Adrenal gland (tissue), 12 donors: ENCODE measurements around the gene NTF3. TPM values are rescaled to one million over a fixed set of nuclear protein-coding genes. Genes with fewer than 3 reads are reported as not detected.

Source experiments
- DNase-seq, 7 donors: peaks; one replicate each; pipeline ENCODE4 v3.0.0-alpha.2; 2019 to 2020
- H3K27ac ChIP-seq, 5 donors: fragments of 200-600 bp; sonication (generic) in 4 of 5; 1 replicate in 3 of 5; 2 replicates in 2 of 5; pipeline versions ENCODE4 v1.5.1 to v1.8.0; 2016 to 2020; ENCODE audit warnings: mild to moderate bottlenecking in 1 of 5
- H3K27me3 ChIP-seq: fragments of 200-600 bp; 2 replicates; pipeline ENCODE4 v1.8.0; 2021
- H3K36me3 ChIP-seq, 2 donors: fragments of 200-600 bp; replicated peaks in 1 of 2; 1 replicate in 1 of 2; 2 replicates in 1 of 2; pipeline versions ENCODE4 v1.5.1 to v1.8.0; 2018 to 2022
- H3K4me1 ChIP-seq, 2 donors: fragments of 200-600 bp; replicated peaks in 1 of 2; 1 replicate in 1 of 2; 2 replicates in 1 of 2; pipeline versions ENCODE4 v1.5.1 to v1.8.0; 2018 to 2021
- H3K4me3 ChIP-seq, 4 donors: fragments of 200-600 bp; sonication (generic) in 3 of 4; one replicate each; pipeline ENCODE4 v1.5.1; 2016 to 2018
- H3K9me3 ChIP-seq, 3 donors: fragments of 200-600 bp; sonication (generic) in 1 of 3; replicated peaks in 1 of 3; 1 replicate in 2 of 3; 2 replicates in 1 of 3; pipeline versions ENCODE4 v1.5.1 to v1.8.0; 2016 to 2021
- POLR2A ChIP-seq, 2 donors: fragments of 450-650 bp; IDR thresholded peaks; one replicate each; pipeline ENCODE4 v1.6.1; 2017; ENCODE audit warnings: antibody characterized with exemption in 2 of 2, mild to moderate bottlenecking in 2 of 2, moderate library complexity in 1 of 2
- WGBS, 4 donors: extraction: QIAGEN DNeasy Blood & Tissue Kit in 2 of 4; methylation state at CpG; one replicate each; pipeline versions ENCODE4 v1.1.5 to v1.1.7; 2013 to 2017; 5-methylcytosine and 5-hydroxymethylcytosine counted together
- intact Hi-C, 2 donors: fragments of 100-400 bp; cut with DNase I; formaldehyde crosslinking; loops; one replicate each; pipeline versions ENCODE4 v1.14.1 to v1.15.0; 2022 to 2023
- polyA plus RNA-seq, 3 donors: library from polyadenylated mRNA; stranded (reverse); fragments of 200-250 nt in 2 of 3; fragments of 350-450 nt in 1 of 3; fragmentation: Illumina TruSeq in 1 of 3; extraction: RNeasy Lipid Tissue Mini Kit (QIAGEN cat#74804) in 1 of 3; gene quantifications; one replicate each; pipeline ENCODE4 v1.2.3, GENCODE V29; 2013 to 2014
- total RNA-seq, 9 donors: library from RNA; depleted of rRNA in 4 of 9; stranded (reverse); fragments of >200 nt in 4 of 9; fragments of 120-200 nt in 1 of 9; fragmentation: NEBNext Ultra II Directional in 1 of 9; extraction: Animal tissue kit (Norgen Biotek cat#: 25700) in 1 of 9; gene quantifications; one replicate each; pipeline versions ENCODE4 v1.1.0 to v1.2.4, GENCODE V29; 2013 to 2023
- TF ChIP-seq, protein P1 (sequence below), 6 experiments: fragments of 450-650 bp in 4 of 6; fragments of 200-600 bp in 2 of 6; sonication (generic) in 1 of 6; IDR thresholded peaks; 1 replicate in 5 of 6; 2 replicates in 1 of 6; pipeline versions ENCODE4 v1.5.1 to v1.8.0; 2016 to 2021; ENCODE audit warnings: antibody characterized with exemption in 6 of 6, mild to moderate bottlenecking in 2 of 6, moderate library complexity in 1 of 6
- donor health status: healthy with polysubstance abuse.
- donor health status: Bipolar disorder and iron deficiency.
- donor health status: DM: yes; HTN: yes; CAD: no.
- donor health status: DM: no; HTN: no; CAD: no.
- donor health status: DM: no; HTN: no; CAD: no.
- donor health status: DM: yes; HTN: yes; CAD: no.

Gene NTF3
- total and polyA plus RNA-seq, 12 donors, result 0.28 to 2.9 (median 0.73) TPM; not detected in 2

DNA sequence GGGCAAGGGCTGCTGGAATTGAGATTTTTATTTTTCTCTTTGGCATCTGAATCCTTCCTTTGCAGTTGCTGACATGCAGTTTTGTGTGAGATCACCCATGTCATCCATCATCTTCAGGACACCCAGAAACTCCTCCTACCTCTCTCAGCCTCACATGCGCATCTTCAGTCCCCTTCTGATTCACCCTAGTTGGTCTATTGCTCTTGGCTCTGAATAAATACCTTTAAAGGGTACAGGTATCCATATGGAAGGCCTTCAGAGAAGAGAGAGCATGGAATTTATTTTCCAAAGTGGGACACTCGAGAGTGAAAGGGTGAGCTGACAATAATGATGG lies 41.8 kb downstream of the NTF3 start:
- no peaks in the 10 kb centered on the region for H3K4me1 ChIP-seq
- no peaks in the 10 kb centered on the region for H3K36me3 ChIP-seq

DNA sequence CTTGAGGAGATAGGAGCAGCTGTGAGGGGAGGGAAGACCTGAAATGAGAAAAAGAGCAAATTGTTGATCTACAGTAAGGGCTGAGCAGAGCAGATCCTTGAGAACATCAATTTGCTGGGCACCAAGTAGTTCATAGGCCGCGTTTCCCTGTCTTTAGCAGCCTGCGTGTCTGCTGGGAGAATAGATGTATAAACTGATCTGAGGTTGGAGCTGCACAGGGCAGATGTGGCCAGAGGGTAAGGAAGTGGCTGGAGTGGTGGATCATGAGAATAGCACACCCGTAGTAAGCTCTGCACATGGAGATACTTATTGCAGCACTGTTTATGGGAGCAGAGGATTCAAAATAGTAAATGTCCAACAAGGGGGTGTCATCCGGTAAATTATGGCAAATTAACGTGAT lies 44.4 kb downstream of the NTF3 start:
- no peak for DNase-seq
- H3K27ac ChIP-seq, result no peak overlapping the region
- TF ChIP-seq, protein P1, sequence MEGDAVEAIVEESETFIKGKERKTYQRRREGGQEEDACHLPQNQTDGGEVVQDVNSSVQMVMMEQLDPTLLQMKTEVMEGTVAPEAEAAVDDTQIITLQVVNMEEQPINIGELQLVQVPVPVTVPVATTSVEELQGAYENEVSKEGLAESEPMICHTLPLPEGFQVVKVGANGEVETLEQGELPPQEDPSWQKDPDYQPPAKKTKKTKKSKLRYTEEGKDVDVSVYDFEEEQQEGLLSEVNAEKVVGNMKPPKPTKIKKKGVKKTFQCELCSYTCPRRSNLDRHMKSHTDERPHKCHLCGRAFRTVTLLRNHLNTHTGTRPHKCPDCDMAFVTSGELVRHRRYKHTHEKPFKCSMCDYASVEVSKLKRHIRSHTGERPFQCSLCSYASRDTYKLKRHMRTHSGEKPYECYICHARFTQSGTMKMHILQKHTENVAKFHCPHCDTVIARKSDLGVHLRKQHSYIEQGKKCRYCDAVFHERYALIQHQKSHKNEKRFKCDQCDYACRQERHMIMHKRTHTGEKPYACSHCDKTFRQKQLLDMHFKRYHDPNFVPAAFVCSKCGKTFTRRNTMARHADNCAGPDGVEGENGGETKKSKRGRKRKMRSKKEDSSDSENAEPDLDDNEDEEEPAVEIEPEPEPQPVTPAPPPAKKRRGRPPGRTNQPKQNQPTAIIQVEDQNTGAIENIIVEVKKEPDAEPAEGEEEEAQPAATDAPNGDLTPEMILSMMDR (IDR thresholded peaks at IDR 0.05), result no peak
- TF ChIP-seq POLR2A (IDR thresholded peaks at IDR 0.05), result no peak
- no peaks in the 10 kb centered on the region for H3K9me3 ChIP-seq
- H3K4me3 ChIP-seq, result no peak overlapping the region
- H3K36me3 ChIP-seq, result no peaks in the 10 kb centered on the region
- H3K27me3 ChIP-seq, result no peaks in the 10 kb centered on the region
- intact Hi-C loops, result no loop called here
- no peaks in the 10 kb centered on the region for H3K4me1 ChIP-seq
- 67 to 88% (median 80%) methylated on average over 6 of the region's 6 CpGs for whole genome bisulfite sequencing, 4 donors

More for the DNA sequence above, 41.8 kb downstream of the NTF3 start:
- DNase-seq, result no peak
- H3K27me3 ChIP-seq, result no peaks in the 10 kb centered on the region
- no peak for TF ChIP-seq POLR2A (IDR thresholded peaks at IDR 0.05)
- TF ChIP-seq, protein P1 (IDR thresholded peaks at IDR 0.05), result no peak
- intact Hi-C loops, result no loop called here
- H3K27ac ChIP-seq, result no peak overlapping the region
- no peaks in the 10 kb centered on the region for H3K9me3 ChIP-seq
- 58 to 82% (median 65%) methylated on average over 2 of the region's 2 CpGs for WGBS, 4 donors
- H3K4me3 ChIP-seq, result no peak overlapping the region

DNA sequence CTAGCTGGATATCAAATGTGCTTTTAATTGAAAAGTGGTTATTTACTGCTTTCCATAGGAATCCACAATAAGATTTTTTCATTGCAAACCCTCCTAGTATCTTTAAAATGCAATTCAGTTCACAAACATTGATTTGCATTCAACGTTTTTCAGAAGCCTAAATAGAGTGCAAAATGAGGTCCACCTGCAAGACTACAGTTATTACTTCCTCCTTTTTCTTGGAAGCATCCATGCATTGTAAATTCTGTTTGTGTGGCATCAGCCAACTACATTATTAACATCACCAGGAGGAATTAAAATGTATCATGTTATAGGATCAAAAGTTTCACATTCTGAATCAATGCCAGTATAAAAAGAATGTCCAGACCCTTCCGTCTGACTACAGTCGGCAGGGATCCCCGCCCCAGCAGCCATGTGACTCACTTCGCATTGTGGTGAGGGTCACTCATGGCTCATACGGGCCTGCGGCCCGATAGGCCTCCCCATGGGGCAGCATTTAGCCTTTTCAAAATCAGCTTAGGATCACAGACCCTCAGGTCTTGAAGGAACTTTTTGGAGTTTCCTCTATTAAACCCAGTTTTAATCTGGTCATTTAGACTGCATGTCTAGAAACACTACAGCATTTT lies 46.3 kb downstream of the NTF3 start:
- no peaks in the 10 kb centered on the region for H3K9me3 ChIP-seq
- intact Hi-C loops, result no loop called here
- no peaks in the 10 kb centered on the region for H3K27me3 ChIP-seq
- H3K27ac ChIP-seq, result no peak overlapping the region
- H3K4me3 ChIP-seq, result no peak overlapping the region
- no peak for DNase-seq
- H3K36me3 ChIP-seq, result no peaks in the 10 kb centered on the region
- no peaks in the 10 kb centered on the region for H3K4me1 ChIP-seq
- 50 to 67% (median 61%) methylated on average over 6 to 8 of the region's 8 CpGs for WGBS, 4 donors
- no peak for TF ChIP-seq POLR2A (IDR thresholded peaks at IDR 0.05)

DNA sequence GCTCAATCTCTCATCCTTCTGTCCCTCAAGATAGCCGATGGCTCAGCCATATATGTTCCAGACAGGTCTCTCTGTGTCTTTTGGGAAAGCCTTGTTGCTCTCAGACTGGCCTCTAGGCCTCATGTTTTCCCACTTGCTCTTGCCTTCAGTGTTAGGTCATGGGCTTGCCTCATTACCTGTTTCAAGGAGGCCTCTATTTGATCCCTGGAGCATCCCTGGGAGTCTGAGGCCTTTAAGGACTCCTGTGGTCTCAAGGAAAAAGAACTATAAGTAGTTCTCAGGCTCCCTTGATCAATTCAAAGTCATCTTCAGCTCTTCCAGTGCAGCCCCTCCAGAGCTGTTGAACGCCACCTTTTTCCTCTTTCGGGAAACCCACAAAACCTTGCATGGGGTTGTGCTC lies 47.9 kb downstream of the NTF3 start:
- DNase-seq, result no peak
- H3K36me3 ChIP-seq, result no peaks in the 10 kb centered on the region
- intact Hi-C loops, result no loop called here

More for the DNA sequence above, 47.9 kb downstream of the NTF3 start:
- TF ChIP-seq POLR2A (IDR thresholded peaks at IDR 0.05), result no peak
- TF ChIP-seq, protein P1 (IDR thresholded peaks at IDR 0.05), result no peak
- 65 to 78% (median 68%) methylated on average over 3 of the region's 3 CpGs for WGBS, 4 donors
- Histone ChIP-seq H3K27me3 (no peaks in the 10 kb centered on the region), H3K4me3 (no peak overlapping the region), H3K4me1 (no peaks in the 10 kb centered on the region), H3K27ac (no peak overlapping the region), H3K9me3 (no peaks in the 10 kb centered on the region)
